Activated CD4-positive, alpha-beta T cell treated with anti-CD3 and anti-CD28 coated beads, Interleukin-2, amount 50 U/mL, for 16 hours (primary cell): Measurements from ENCODE around the gene WDR1.

Experiments used
- DNase-seq: peaks from one replicate; pipeline ENCODE4 v3.0.0-alpha.2; 2020

The WDR1 gene

GRCh38 chr4:10083861-10084641, 32.5 kb downstream of the WDR1 start:
- no peak for DNase-seq

GRCh38 chr4:10083331-10083771, 33.2 kb downstream of the WDR1 start:
- no peak for DNase-seq

GRCh38 chr4:10082459-10083272, 33.9 kb downstream of the WDR1 start:
- DNase-seq, result no peak

- DNase-seq, result no peak
These were observed 34.6 kb downstream of the WDR1 start for GRCh38 chr4:10082047-10082446.

GRCh38 chr4:10081218-10081606, 35.4 kb downstream of the WDR1 start:
- no peak for DNase-seq

DNA sequence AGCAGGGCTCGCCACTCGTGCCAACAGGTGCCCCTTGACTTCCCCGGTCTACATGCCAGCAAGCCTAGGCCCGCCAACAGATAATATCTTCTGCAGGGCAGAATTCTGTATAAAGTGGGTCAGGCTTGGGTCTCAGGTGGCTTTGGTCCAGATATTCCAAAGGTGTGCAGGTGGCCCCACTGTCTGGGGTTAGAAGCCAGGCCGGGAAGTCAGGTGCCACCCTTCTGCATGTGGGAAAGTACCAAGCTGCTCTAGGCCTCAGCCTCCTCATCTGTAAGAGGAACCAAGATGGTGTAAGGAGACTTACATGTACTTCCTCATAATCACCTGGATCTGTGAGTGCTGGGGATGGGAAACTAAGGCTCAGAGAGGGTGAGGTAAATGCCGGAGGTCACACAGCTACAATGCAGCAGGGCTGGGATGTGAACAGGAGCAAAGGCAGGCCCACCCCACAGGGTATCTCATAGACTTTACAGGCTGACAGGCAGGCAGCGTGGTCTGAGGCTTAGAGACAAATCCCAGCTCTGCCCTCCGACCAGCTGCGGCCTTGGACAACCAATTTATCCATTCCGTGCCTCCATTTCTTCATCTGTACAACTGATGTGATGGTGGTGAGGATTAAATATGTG, 35.9 kb downstream of the WDR1 start:
- DNase-seq, result no peak

DNA sequence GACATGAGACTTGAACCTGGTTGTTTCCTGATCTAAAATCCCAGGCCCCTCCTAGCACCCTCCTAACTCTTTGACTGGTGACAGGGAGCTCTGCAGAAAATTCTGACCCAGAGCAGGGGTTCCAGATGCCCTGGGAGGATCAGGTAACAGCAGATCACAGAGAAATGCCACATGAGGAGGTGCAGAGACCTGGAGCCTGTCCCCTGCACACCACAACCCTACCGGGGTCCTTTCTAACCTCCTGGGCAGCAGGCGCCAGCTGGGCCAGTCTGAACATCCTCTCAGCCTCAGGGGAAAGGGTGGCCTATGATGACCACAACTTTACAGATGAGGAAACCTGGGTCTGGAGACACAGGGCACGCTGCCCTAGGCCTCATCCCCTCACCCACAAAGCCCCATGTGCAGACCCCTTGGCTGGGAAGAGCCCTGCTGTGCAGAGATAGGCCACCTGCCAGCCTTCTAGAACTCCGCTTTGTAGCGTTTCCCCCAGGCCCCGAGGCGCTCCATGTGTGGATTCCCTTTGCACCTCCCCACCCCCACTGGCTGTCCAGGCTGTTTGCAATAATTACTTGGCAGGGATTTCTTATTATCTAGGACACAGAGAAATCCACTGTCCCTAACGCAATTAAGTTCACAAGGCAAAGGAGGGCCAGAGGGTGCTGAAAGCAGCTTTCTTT, 36.5 kb downstream of the WDR1 start:
- DNase-seq, result no peak

GRCh38 chr4:10079256-10079655, 37.3 kb downstream of the WDR1 start:
- DNase-seq, result no peak

DNA sequence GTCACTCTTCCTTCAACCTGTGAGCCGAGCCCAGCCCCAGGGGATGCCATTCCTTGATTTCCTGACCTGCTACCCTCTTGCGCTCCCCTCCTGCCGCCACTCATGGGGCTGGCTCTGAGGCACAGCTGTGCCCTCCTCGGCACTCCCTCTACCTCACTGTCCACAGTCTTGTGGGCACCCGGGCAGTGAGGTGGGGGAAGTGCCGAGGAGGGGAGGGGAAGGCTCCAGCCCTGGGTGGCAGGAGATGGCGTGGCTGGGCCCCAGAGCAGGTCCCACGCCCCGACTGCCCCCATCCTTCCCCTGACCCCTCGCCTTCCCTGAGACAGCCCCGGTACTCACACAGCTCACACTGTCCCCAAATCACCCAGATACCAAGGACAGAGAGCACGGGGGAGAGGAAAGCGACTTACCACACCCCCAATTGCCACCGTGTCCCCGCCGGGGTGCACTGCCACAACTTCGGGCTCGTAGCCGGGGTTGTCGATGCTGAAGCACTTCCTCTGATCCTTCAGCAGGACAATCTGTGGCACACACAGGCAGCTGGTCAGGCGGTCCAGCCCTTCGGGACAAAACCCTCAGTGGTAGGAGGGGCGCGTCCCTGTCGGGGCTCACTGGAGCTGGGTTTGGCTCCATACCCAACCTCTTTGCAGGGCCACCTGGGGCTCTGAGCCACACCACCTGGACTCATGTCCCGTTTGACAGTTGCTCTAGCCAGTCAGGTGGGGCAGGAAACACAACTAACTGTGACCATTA, 37.9 kb downstream of the WDR1 start:
- no peak for DNase-seq

DNA sequence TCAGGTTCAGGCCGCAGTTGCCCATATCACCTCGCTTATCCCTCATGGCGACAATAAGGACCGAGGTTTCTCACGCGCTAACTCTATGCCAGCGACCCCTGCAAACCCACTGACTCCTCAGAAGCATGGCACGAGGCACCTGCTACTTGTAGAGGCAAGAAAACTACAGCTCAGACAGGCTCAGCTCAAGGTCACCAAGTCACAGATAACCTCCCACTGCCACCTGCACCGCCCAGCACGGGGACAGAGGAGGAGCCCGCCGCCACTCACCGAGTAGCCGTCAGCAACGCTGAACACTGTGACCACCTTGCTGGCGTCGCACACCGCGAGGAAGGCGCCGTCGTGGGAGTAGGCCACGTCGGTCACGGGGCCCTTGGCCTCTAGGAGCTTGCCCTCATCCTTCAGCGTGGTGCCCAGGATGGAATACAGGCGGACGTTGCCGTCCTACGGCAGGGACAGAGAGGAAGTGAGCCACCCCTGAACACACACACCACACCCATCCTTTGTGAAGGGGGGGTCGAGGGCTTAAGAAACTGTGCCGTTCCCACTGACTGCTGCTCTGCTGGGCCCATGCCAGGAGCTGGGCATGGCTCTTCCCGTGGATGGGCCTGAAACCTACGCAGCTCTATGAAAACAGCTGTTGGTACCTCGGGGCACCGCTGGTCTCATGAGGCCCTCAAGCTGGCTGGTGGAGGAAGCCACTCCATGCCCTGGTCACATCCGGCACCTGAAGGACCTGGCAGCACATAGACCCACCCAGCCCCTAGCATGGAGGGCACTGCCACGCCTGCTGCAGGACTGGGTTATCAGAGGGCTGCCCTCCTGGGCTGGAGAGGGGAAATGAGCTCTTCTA, 38.9 kb downstream of the WDR1 start:
- DNase-seq, result no peak

- no peak for DNase-seq
These were observed 39.5 kb downstream of the WDR1 start for GRCh38 chr4:10077076-10077475.

DNA sequence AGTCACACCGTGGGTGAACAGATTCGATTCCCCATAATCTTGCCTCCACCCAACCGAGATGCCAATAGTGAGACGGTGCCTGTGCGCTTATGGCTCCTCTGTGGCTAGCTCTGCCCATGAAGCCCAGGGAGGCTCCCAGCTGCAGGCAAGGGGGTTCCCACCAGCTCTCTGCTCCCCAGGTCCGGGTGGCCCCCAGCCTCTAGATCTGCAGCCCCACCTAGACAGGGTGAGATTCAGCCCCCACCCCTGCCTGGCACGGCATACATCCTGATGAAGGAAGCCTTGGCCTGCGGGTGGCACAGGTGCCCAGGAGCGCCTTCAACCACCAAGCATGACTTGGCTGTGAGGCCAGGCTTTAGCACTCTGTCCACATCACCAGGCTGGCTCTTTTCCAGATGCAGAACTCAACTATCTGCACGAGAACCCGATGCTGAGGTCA, 40.6 kb downstream of the WDR1 start:
- DNase-seq, result no peak

- no peak for DNase-seq
These were observed 41.3 kb downstream of the WDR1 start for GRCh38 chr4:10075158-10075863.

GRCh38 chr4:10074767-10075105, 41.9 kb downstream of the WDR1 start:
- DNase-seq, result no peak

DNA sequence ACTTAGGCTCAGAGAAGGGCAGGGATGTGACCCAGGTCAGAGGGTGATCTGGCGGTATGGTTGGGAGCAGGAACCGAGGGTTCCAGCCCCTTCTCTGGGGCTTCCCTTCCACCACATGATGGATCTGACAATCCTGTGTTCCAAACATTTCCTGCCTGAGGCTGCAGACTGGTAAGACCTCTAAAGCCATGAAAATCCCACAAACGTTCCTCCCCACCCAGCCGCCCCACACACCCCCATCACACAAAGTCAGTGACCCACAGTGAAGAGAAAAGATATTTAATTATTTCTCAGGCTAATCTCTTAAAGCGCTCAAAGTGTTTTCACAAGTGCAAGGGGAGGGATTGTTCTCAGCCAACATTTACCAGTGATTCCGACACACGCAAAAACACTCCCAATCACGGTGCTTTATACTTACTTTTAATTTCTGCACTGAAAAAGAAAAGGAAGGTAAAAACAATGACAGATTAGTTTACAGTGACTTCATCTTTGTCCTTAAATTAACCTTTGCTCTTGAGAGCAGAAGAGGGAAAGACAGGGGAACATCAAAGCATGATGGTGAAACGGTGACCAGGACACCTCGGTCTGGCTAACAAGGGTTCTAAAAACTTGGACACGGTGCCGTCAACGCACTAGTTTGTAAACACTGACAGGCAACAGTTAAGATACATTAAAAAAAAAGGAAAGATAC, 42.4 kb downstream of the WDR1 start:
- no peak for DNase-seq

DNA sequence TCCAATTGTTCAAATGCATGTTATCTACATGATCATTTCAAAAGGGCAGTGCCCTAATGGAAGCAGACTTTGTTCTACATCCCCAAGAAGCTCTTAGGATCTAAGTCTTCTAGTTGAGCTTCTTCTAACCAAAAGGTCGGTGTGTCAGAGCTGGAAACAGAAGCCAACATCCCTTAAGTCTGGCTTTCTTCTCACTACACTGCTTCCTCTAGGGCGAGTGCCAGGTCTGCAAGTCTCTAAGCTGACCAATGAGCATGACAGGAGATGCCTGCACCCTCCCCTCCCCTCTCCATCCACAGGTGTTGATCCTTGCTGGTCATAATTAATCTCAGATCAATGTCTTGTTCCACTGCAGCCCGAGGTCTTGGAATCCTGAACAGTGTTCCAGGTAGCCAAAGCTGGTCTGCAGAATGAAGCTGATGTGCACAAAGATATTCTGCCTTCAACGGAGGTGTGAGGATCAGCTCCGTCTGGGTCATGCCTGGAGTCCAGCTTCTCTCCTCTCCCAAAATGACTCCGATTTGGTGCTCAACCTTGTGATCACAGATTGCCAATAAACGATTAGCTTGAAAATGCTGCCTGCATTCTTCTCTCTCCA, 44.1 kb downstream of the WDR1 start:
- DNase-seq, result no peak

DNA sequence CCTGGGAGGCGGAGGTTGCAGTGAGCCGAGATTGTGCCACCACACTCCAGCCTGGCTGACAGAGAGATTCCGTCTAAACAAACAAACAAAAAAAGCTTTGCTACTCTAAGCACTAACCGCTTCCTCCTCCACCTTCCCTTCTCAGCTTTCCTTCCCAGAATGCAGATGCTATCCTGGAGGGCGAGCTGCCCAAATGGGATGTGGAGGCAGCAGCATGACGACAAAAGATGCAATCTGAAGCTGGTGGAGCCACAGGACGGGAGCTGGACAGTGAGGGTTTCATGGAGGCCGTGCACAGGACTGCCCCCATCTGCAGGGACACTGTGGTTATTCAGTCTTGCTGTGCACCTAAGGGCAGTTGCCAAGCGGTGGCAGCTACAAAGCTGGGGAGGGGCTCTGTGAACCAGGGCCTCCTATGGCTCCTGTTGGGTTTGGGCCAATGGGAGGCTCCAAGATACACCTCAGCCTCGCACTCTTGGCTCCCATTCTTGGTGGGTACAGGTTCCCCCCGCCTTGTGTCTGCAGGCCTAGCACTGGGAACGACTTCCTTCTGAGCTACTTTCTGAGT, 47.4 kb downstream of the WDR1 start:
- no peak for DNase-seq

GRCh38 chr4:10066670-10067651, 49.6 kb downstream of the WDR1 start:
- no peak for DNase-seq
